MG63 (cell line): ENCODE data around the gene MAD2L2. TPM values are rescaled to one million over a fixed set of nuclear protein-coding genes. Genes with fewer than 3 reads are reported as not detected.

Experiments
- DNase-seq: peaks from one replicate; pipeline ENCODE4 v3.0.0-alpha.2; 2020
- H3K27me3 ChIP-seq: fragments of 250-450 bp; sonication (Bioruptor Pico); 2 replicates; pipeline ENCODE4 v1.5.1; 2020; ENCODE audit warnings: mild to moderate bottlenecking, moderate library complexity
- H3K36me3 ChIP-seq: fragments of 250-450 bp; sonication (Bioruptor Pico); 2 replicates; pipeline ENCODE4 v1.5.1; 2020; ENCODE audit warnings: mild to moderate bottlenecking, moderate library complexity
- H3K4me3 ChIP-seq: fragments of 250-450 bp; sonication (Bioruptor Pico); 2 replicates; pipeline ENCODE4 v1.5.1; 2020; ENCODE audit warnings: mild to moderate bottlenecking, moderate library complexity
- H3K9me3 ChIP-seq: fragments of 250-450 bp; sonication (Bioruptor Pico); 2 replicates; pipeline ENCODE4 v1.5.1; 2020; ENCODE audit warnings: mild to moderate bottlenecking, moderate library complexity
- total RNA-seq: library from RNA; depleted of rRNA; stranded (reverse); fragments of >200 nt; shearing (Covaris generic); gene quantifications from 2 replicates; pipeline ENCODE4 v1.2.3, GENCODE V29; 2014; ENCODE audit warnings: low replicate concordance; rRNA removed

Gene MAD2L2
- total RNA-seq, 1 experiment from 2014 or later, result 71.1 TPM

DNA sequence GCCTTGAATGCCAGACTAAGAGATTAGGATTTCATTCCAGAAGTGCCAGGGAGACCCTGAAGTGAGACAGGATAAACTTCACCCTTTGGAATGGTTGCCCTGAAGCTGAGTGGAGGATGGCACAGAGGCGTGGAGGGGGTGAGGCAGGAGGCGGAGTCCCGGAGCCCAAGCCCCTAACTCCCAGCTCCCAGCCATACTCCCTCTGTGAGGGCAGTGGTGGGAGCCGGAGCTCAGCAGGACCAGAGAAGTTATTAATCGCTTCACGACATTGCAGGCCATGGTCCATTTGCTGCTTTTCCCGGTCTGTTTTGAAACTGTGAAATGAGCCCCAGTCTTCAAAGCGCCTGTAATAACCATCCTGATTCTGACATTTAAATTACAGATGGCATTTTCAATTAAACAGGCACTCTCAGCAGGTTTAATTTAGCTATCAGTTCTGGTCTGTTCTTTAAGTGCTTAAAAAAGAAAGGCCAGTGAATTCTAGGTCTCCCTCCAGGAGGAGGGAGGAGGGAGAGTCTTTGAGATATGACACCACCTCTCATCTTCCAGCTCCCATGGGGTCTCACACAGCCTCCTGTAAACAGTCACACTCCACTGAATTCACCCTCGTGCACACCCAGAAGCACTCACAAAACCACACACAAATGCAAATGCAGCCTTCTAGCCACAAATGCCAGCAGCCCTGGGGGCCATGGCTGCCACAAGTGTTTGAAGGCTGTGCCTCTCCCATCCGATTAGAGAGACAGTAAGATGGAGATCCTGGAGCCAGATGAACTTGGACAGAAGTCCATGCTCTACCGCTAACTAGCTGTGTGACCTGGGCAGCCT, 46.4 kb downstream of the MAD2L2 start:
- no peak overlapping the region for H3K4me3 ChIP-seq
- DNase-seq, result no peak
- 0 out of 2 replicates have a peak, but pooled peaks cover 2% of the 10 kb centered on the region for H3K27me3 ChIP-seq
- no peaks in the 10 kb centered on the region for H3K36me3 ChIP-seq
- H3K9me3 ChIP-seq, result no peaks in the 10 kb centered on the region

DNA sequence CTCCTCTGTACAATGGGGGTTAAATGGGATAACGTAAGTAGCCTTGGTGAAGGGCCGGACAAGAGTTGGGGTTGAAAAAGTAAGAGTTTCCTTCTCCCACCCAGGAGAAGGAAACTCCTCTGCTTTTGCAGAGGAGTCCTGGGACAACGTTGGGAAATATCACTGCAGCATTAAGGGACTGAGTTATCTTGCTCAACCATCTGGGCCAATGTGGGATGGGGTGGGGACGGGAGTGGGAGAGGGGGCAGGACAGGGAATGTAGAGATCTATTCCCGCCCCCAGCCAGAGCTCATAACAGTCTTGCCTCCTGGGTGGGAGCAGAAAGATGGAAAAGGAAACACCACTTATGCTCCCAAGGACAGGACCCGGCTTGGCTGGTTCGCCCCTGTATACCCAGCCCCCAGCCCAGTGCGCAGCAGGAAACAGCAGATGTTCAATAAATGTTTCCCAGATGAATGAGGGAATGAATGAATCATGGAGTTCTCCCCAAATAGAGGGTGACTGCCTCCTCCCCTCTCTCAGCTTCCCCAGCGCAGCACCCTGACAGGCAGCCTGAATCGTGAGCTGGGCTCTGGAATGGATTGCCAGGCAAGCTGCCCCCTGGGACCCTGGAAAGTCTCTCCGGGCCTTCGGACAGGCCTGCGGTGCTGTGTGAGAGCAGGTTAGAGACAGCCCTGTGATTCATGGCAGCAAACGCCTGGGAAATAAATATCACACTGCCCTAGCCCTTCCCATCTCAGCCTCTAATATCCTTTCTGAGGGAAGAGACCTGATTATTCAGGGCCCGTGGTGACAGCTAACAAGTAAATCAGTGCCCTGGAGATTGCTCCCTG, 51.5 kb downstream of the MAD2L2 start:
- H3K9me3 ChIP-seq, result no peaks in the 10 kb centered on the region
- DNase-seq, result no peak
- no peaks in the 10 kb centered on the region for H3K27me3 ChIP-seq
- no peaks in the 10 kb centered on the region for H3K36me3 ChIP-seq
- H3K4me3 ChIP-seq, result no peak overlapping the region

DNA sequence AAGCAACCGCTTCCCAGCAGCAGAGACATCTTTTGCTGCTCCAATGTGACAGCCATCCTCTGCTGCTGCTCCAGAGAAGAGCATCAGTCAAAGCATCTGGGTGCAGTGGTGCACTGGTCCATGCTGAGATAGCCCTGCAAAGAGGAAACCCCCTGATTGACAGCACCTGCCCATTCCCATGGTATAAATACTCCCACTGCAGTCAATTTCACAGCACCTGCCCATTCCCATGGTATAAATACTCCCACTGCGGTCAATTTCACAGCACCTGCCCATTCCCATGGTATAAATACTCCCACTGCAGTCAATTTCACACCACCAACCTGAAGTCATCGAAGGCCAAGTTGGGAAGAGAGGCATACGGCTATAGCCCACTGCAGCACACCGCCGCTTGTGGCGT, 52.2 kb downstream of the MAD2L2 start:
- H3K27me3 ChIP-seq, result no peaks in the 10 kb centered on the region
- no peaks in the 10 kb centered on the region for H3K9me3 ChIP-seq
- no peaks in the 10 kb centered on the region for H3K36me3 ChIP-seq
- DNase-seq, result no peak
- H3K4me3 ChIP-seq, result no peak overlapping the region

DNA sequence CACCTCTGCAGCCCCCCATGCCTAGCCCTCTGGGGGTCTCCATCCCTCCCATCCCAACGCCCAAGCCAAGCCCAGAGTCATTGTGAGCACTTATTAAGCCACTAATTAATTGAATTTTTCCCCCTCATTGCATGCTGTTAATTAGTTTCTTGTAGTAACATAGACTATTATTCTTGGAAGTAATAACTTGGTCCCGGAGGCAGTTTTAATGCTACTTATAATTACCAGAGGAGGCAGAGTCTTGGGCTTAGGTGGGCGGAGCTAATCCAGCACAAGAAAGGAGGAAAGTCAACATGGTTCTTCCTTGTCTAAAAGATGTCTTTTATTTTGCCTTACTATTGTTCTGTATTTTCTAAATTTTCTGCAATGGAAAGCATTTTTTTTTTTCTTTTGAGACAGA, 54.4 kb downstream of the MAD2L2 start:
- Histone ChIP-seq H3K9me3 (no peaks in the 10 kb centered on the region), H3K4me3 (no peak overlapping the region), H3K27me3 (no peaks in the 10 kb centered on the region; the same call in 1 of the 2 replicates), H3K36me3 (no peaks in the 10 kb centered on the region)
- DNase-seq, result no peak

Other genes starting within 250 kb of the MAD2L2 start
- 0.16 TPM in 1 of 2 replicates, not detected in the other for gene DISP3, start 202.0 kb downstream of the MAD2L2 start, total RNA-seq
- gene FBXO2, start 26.7 kb downstream of the MAD2L2 start, total RNA-seq, result not detected in 2 replicates
- 11.3 and 23.1 TPM in 2 replicates for gene FBXO44, start 26.3 kb downstream of the MAD2L2 start, total RNA-seq
- gene FBXO6, start 16.9 kb downstream of the MAD2L2 start, total RNA-seq, result 9.7 and 17.3 TPM in 2 replicates
- 0.36 TPM in 1 of 2 replicates, not detected in the other for gene DRAXIN, start 10.6 kb upstream of the MAD2L2 start, total RNA-seq
- 43.5 and 53.7 TPM in 2 replicates for gene AGTRAP, start 55.0 kb upstream of the MAD2L2 start, total RNA-seq
- not detected in 2 replicates for gene C1orf167, start 81.0 kb upstream of the MAD2L2 start, total RNA-seq
- gene MTHFR, start 124.8 kb upstream of the MAD2L2 start, total RNA-seq, result 3.8 and 7.8 TPM in 2 replicates
- gene CLCN6, start 125.0 kb upstream of the MAD2L2 start, total RNA-seq, result 1.5 and 6.1 TPM in 2 replicates
- gene NPPA, start 166.6 kb upstream of the MAD2L2 start, total RNA-seq, result not detected in 2 replicates
- gene NPPB, start 177.8 kb upstream of the MAD2L2 start, total RNA-seq, result not detected in 2 replicates
- gene KIAA2013, start 245.3 kb upstream of the MAD2L2 start, total RNA-seq, result 43.8 and 57.2 TPM in 2 replicates